Dendritic cell treated with granulocyte-macrophage colony-stimulating factor and Interleukin-4, amounts not matched to agents 40 ng/mL and 50 ng/mL, for 4 days (primary cell): ENCODE results near the gene ELL.
"Not testable (repeated sequence)": the region's sequence is repeated elsewhere in the genome, so short reads cannot be mapped to it uniquely, and the experiment has no call there.

Source experiments
- H3K27ac Mint-ChIP-seq: one replicate; pipeline ENCODE4 v1.8.0; 2022; ENCODE audit warnings: mild to moderate bottlenecking, mixed read lengths
- H3K27me3 Mint-ChIP-seq: one replicate; pipeline ENCODE4 v1.8.0; 2022; ENCODE audit warnings: mild to moderate bottlenecking, mixed read lengths
- H3K36me3 Mint-ChIP-seq: one replicate; pipeline ENCODE4 v1.8.0; 2022; ENCODE audit warnings: low read depth, mixed read lengths
- H3K4me1 Mint-ChIP-seq: one replicate; pipeline ENCODE4 v1.8.0; 2022; ENCODE audit warnings: low read depth, mixed read lengths
- H3K4me3 Mint-ChIP-seq: one replicate; pipeline ENCODE4 v1.8.0; 2022; ENCODE audit warnings: mild to moderate bottlenecking, moderate library complexity, mixed read lengths
- H3K9me3 Mint-ChIP-seq: one replicate; pipeline ENCODE4 v1.8.0; 2022; ENCODE audit warnings: mixed read lengths
- intact Hi-C: fragments of 100-400 bp; cut with micrococcal nuclease; formaldehyde crosslinking; loops from one replicate; pipeline ENCODE4 v1.15.0; 2022

Gene ELL

DNA sequence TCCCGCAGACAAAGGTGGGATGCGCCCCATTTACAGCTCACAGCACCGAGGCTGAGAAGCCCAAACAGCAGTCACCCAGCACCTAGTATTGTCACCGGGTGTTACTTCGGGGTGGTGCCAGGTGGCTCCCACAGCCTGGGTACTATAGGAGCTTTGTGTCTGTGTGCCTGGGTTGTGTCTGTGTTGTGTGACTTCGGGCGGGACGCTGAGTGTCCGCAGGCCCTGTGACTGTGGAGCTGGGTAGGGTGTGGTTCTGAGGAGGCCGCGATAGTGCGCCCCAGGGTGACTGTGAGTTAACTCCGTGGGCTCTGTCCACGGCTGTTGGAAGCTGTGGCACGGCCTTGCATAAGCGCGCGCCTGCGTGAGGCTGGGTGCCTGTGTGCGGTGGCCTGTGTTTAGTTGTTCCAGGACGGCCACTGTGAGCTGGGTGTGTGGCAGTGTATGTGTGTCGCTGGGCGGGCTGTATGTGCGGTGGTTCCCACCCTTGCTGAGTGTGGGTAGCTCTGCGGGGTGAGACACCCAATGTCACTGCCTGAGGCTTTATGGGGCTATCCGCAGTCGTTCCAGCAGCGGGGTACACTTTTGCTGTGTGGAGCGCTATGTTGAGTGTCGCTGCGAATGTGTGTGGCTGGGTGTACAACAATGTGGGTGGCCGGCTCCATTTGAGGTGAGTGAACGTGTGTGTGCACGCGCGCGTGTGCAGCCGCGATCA is 103.2 kb downstream of the ELL start:
- Mint-ChIP-seq H3K27me3 (no peaks in the 10 kb centered on the region), H3K27ac (peak overlapping the region; percentile 95), H3K36me3 (peaks cover 29% of the 10 kb centered on the region), H3K9me3 (no peaks in the 10 kb centered on the region), H3K4me1 (peaks cover 87% of the 10 kb centered on the region), H3K4me3 (peak overlapping the region; percentile 71)
- intact Hi-C loops, result loop anchor here (5.0 kb wide), 2 partner anchors 136 to 216 kb away; partner anchors contain the start of genes JUND and RAB3A

DNA sequence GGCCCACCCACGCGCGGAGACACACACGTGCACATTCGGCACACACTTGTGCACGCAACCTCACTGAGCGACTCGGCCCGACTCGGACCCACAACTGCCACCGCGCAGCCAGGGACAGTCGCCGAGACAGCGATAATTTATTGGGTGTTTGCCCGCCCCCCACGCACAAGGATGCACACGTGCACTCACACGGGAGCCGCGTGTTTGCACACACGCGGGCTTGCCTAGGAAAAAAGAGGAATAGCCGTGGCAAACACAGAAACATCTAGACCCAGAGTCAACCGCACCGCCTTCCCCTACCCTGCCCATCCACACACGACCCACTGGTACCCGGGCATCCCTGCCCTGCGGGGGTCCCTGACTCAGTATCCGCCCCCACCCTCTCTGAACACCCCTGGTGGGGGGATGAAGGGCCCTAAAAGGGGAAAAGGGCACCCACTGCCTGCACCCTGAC is 103.8 kb downstream of the ELL start:
- peak overlapping the region; percentile 95 for H3K27ac Mint-ChIP-seq
- H3K36me3 Mint-ChIP-seq, result peaks cover 23% of the 10 kb centered on the region
- intact Hi-C loops, result loop anchor here (5.0 kb wide), 2 partner anchors 136 to 216 kb away; partner anchors contain the start of genes JUND and RAB3A
- peaks cover 82% of the 10 kb centered on the region for H3K4me1 Mint-ChIP-seq
- no peaks in the 10 kb centered on the region for H3K27me3 Mint-ChIP-seq
- peak overlapping the region; percentile 71 for H3K4me3 Mint-ChIP-seq
- H3K9me3 Mint-ChIP-seq, result no peaks in the 10 kb centered on the region

DNA sequence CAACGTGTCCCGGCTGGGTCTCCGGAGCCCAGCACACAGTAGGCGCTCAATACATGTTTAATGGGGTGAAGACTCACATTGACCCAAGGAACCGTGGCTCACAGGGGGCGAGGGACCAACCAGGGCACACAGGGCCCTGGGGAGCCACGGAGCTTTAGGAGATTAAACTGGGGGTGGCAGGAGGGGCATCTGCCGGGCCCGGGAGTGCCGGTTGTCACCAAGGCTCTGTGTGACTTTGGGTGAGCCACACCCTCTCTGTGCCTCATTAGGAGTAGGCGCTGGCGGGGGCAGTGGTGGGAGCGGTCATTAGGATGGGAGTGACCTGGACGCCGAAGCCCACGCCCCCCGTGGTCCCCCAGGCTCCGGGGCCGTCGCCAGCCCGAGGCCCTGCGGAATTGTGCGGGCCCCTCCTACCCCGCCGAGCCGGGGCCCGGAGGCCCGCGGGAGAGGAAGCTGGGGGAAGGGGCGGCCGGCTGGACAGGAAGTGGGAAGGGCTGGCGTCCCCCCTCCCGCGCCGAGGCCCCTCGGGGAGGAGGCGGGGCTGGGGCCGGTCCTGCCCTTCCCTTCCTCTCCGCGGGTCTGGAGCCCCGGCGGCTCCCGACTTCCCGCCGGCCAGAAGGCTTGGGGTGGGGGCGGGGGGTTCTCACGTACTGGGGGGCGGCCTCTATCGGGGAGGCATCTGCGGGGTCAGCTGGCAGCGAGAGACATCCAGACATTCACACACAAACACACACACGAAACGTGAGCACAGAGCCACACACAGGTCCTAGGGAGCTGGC is 104.4 kb downstream of the ELL start:
- peaks cover 76% of the 10 kb centered on the region for H3K4me1 Mint-ChIP-seq

DNA sequence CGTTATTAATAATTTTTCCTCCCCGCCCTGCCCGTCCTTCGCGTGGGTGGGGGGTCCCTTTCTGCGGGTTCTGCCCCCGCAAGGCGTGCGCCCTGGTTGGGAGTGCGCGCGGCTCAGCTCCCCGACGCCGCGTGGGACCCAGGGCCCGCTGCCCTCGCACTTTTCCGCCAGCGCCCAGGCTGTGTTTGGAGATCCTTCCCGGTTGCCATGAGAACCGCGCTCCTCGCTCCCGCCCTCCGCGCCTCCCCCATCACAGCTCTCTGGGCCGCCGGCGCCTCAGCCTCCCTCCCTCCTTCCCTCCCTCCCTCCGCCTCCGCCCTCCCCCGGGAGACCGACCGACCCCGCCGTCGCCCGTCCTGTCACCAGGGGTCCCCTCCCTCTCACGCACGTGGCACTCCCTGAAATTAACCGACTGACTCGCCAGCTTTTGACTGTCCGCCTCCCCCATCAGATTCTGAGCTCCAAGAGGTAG is 105.1 kb downstream of the ELL start:
- Mint-ChIP-seq H3K9me3 (no peaks in the 10 kb centered on the region), H3K4me1 (peaks cover 70% of the 10 kb centered on the region)
- intact Hi-C loops, result loop anchor here (5.0 kb wide), 2 partner anchors 135 to 215 kb away; partner anchors contain the start of genes JUND and RAB3A

More for the DNA sequence above, 104.4 kb downstream of the ELL start:
- peak overlapping the region; percentile 95 for H3K27ac Mint-ChIP-seq
- intact Hi-C loops, result loop anchor here (5.0 kb wide), 2 partner anchors 135 to 215 kb away; partner anchors contain the start of genes JUND and RAB3A
- H3K27me3 Mint-ChIP-seq, result peaks cover 5% of the 10 kb centered on the region
- H3K9me3 Mint-ChIP-seq, result no peaks in the 10 kb centered on the region
- peaks cover 17% of the 10 kb centered on the region for H3K36me3 Mint-ChIP-seq
- H3K4me3 Mint-ChIP-seq, result peak overlapping the region; percentile 71

DNA sequence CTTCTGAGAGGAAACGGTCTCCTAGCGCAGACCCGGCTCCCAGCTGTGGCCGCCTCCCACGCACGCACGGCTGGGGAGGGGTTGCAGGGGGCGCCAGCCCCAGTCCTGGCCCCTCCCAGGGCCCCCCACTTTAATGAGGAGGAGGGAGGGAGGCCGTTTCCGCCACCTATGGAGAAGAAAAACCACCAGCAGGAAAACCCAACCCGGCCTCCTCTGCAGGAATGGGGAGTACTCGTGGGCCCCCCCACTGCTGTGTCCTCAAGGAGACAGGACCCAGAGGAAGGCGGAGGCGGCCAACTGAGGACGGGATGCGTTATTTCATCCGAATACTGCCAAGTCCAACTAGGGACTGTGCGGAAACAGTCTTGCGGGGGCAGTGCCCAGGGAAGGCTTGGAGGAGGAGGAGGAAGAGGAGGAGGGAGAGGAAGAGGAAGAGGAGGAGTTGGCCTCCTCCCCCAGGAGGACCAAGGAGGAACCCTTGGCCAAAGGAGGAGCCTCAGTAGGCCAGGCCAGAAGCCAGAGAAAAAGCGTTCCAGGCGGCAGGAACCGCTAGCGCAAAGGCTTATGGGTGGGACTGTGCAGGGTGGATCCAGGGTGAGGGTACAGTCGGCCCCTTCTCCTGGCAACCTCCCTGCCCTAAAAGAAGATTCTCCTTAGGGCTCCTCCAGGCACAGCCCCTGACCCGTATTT is 106.5 kb downstream of the ELL start:
- peak overlapping the region; percentile 69 for H3K4me3 Mint-ChIP-seq

More for the DNA sequence above, 105.1 kb downstream of the ELL start:
- Mint-ChIP-seq H3K4me3 (peak overlapping the region; percentile 65), H3K27me3 (peaks cover 10% of the 10 kb centered on the region), H3K27ac (peak overlapping the region; percentile 95), H3K36me3 (peaks cover 11% of the 10 kb centered on the region)

DNA sequence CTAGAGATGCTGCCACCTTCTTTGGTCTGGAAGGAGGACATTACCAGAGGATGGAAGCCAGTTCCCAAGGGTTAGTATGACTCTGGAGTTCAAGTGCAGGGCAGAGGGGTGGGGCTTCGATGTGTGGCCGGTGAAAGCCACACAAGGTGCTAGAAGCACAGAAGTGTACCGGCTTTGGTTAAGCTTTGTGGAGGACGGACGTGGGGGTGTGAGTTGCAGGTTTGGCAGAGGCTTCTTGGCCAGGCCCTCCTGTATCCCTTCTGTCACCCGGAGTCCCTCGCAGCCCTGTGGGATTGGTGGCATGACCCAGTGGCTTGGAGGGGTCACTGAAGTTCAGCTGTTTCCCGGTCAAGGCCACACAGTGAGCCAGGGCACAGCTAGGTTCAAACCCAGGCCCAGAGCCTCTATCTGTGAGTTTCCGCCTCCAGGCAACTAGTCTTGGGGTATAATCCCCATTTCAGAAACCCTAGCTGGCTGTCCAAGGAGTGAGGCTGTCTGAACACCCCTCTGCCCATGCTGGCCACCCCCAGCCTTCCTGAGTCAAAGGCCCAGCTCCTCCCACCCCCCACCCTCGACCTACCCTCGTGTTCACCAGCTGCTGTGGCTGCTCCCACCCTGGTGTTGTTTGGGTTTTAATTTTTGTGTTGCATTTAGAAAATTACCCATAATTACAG is 107.2 kb downstream of the ELL start:
- peaks cover 14% of the 10 kb centered on the region for H3K27me3 Mint-ChIP-seq
- peak overlapping the region; percentile 95 for H3K27ac Mint-ChIP-seq
- peaks cover 58% of the 10 kb centered on the region for H3K4me1 Mint-ChIP-seq
- H3K36me3 Mint-ChIP-seq, result peaks cover under 1% of the 10 kb centered on the region
- H3K4me3 Mint-ChIP-seq, result peak overlapping the region; percentile 69
- intact Hi-C loops, result loop anchor here (5.0 kb wide), 2 partner anchors 132 to 212 kb away; partner anchors contain the start of genes JUND and RAB3A
- no peaks in the 10 kb centered on the region for H3K9me3 Mint-ChIP-seq

More for the DNA sequence above, 106.5 kb downstream of the ELL start:
- no peaks in the 10 kb centered on the region for H3K9me3 Mint-ChIP-seq
- peaks cover 14% of the 10 kb centered on the region for H3K27me3 Mint-ChIP-seq
- intact Hi-C loops, result loop anchor here (5.0 kb wide), 2 partner anchors 133 to 213 kb away; partner anchors contain the start of genes JUND and RAB3A
- H3K4me1 Mint-ChIP-seq, result peaks cover 59% of the 10 kb centered on the region
- peak overlapping the region; percentile 95 for H3K27ac Mint-ChIP-seq
- H3K36me3 Mint-ChIP-seq, result peaks cover 7% of the 10 kb centered on the region

DNA sequence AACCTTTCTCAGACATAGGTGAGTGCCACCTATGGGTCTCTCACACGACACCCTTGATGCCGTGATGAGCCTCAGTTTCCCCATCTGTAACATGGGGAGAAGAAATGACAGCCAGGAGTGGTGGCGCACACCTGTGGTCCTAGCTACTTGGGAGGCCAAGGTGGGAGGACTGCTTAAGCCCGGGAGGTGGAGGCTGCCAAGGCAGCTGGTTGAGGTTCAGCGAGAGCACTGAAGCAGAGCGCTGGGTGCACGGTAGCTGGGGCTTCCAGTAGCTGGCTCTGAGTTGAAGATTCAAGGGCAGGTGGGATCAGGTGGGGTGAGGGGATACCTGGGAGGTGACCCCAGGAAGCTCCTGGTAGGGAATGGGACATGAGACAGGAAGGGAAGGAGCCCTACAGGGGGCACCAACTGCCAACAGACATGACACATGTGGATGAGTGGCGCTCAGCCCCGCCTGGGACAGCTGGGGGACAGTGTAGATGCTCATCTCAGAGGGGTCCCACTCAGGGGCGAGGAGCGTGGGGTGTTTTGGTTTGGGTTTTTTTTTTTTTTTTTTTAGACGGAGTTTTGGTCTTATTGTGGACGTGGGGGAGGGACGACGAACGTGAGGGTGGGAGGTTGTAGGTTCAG is 109.1 kb downstream of the ELL start:
- no peaks in the 10 kb centered on the region for H3K36me3 Mint-ChIP-seq
- peaks cover 52% of the 10 kb centered on the region for H3K4me1 Mint-ChIP-seq
- no peak overlapping the region for H3K4me3 Mint-ChIP-seq
- H3K9me3 Mint-ChIP-seq, result no peaks in the 10 kb centered on the region
- intact Hi-C loops, result no loop called here
- H3K27me3 Mint-ChIP-seq, result peaks cover 14% of the 10 kb centered on the region
- H3K27ac Mint-ChIP-seq, result no peak overlapping the region

DNA sequence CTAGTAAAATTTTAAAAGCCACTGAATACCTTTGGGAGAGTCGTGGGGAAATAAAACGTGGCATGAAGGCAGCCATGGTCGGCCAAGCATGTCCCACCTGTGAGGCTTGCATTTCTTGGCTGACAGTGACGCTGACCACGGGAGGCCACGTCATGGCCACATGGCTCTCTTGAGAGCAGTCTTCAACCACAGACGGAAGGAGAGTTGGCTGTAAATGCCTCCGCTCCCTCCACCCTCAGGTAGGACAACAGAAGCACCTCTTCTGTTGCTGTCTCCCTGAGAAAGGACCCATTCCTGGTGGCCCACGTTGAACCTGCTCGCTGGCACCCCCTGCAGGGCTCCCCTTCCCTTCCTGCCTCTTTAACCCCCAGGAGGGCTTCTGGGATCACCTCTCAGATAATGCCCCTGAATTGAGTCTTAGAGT is 113.8 kb downstream of the ELL start:
- Mint-ChIP-seq H3K4me3 (no peak overlapping the region), H3K9me3 (no peaks in the 10 kb centered on the region), H3K4me1 (peaks cover 27% of the 10 kb centered on the region), H3K36me3 (no peaks in the 10 kb centered on the region), H3K27ac (no peak overlapping the region), H3K27me3 (peaks cover 14% of the 10 kb centered on the region)
- intact Hi-C loops, result loop anchor here (2.0 kb wide), 2 partner anchors 19 to 59 kb away; no protein-coding TSS in a partner anchor

DNA sequence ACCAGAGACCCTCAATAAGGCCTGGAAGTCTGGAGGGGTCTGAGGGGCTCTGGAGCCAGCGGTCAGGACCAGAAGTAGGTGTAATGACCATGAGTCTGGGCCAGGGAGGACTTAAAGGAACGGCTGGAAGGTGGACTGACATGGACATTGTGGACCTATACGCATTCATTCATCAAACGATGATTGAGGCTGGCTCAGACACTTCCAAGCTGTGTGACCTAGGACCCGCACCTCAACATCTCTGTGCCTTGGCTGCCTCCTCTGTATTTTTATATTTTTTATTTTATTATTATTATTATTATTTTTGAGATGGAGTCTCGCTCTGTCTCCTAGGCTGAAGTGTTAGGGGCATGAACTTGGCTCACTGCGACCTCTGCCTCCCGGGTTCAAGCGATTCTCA is 115.1 kb downstream of the ELL start:
- intact Hi-C loops, result no loop called here
- peaks cover 3% of the 10 kb centered on the region for H3K27me3 Mint-ChIP-seq
- no peaks in the 10 kb centered on the region for H3K9me3 Mint-ChIP-seq
- no peak overlapping the region for H3K4me3 Mint-ChIP-seq
- H3K27ac Mint-ChIP-seq, result no peak overlapping the region
- H3K36me3 Mint-ChIP-seq, result no peaks in the 10 kb centered on the region
- H3K4me1 Mint-ChIP-seq, result peaks cover 40% of the 10 kb centered on the region

DNA sequence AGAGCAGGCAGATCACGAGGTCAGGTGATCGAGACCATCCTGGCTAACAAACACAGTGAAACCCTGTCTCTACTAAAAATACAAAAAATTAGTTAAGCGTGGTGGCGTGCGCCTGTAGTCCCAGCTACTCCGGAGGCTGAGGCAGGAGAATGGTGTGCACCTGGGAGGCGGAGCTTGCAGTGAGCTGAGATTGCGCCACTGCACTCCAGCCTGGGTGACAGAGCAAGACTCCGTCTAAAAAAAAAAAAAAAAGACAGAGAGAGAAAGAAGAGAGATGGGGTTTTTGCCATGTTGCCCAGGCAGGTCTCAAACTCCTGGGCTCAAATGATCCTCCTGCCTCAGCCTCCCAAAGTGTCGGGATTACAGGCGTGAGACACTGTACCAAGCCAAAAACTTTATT is 116.1 kb downstream of the ELL start:
- H3K4me3 Mint-ChIP-seq, H3K9me3 Mint-ChIP-seq, H3K27ac Mint-ChIP-seq, H3K36me3 Mint-ChIP-seq, H3K27me3 Mint-ChIP-seq, intact Hi-C loops: not testable (repeated sequence)
- peaks cover 50% of the 10 kb centered on the region for H3K4me1 Mint-ChIP-seq

DNA sequence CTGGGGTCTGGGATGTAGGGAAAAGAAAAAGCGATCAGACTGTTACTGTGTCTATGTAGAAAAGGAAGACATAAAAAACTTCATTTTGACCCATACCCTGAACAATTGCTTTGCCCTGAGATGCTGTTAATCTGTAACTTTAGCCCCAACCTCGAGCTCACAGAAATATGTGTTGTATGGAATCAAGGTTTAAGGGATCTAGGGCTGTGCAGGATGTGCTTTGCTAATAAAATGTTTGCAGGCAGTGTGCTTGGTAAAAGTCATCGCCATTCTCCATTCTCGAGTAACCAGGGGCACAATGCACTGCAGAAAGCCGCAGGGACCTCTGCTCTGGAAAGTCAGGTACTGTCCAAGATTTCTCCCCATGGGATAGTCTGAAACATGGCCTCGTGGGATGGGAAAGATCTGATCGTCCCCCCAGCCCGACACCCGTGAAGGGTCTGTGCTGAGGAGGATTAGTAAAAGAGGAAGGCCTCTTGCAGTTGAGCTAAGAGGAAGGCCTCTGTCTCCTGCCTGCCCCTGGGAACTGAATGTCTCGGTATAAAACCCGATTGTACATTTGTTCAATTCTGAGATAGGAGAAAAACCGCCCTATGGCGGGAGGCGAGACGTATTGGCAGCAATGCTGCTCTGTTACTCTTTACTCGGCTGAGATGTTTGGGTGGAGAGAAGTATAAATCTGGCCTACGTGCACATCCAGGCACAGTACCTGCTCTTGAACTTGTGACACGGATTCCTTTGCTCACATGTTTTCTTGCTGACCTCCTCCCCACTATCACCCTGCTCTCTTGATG is 119.2 kb downstream of the ELL start:
- H3K4me3 Mint-ChIP-seq, result peak overlapping the region; percentile 50
- H3K27me3 Mint-ChIP-seq, intact Hi-C loops, H3K9me3 Mint-ChIP-seq, H3K36me3 Mint-ChIP-seq: not testable (repeated sequence)
- H3K27ac Mint-ChIP-seq, result peak overlapping the region; percentile 90
- peaks cover 51% of the 10 kb centered on the region for H3K4me1 Mint-ChIP-seq

DNA sequence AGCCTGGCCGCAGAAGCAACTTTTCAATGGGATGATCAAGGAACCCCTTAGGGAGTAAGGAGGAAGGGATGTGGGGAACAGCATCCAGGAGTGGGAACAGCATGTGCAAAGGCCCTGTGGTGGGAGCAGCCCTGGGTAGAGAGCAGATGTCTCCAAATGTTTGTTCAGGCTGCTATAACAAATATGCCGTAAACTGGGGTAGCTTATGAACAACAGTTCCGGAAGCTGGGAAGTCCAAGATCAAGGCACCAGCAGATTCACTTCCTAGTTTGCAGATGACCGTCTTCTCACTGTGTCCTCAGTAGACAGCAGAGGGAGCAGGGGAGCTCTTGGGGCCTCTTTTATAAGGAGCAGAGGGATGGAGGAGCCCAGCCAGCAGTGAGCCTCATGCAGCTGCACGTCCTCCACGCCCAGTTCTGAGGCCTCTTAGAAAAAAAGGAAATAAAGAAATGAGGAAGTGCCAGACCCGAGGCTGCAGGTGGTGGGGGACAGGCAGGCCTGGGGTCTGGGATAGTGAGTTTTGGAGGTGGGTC is 120.2 kb downstream of the ELL start:
- intact Hi-C loops, result loop anchor here (1.0 kb wide), 1 partner anchor 9 kb away; no protein-coding TSS in a partner anchor
- Mint-ChIP-seq H3K36me3 (peaks cover 14% of the 10 kb centered on the region), H3K4me1 (peaks cover 60% of the 10 kb centered on the region), H3K27me3 (no peaks in the 10 kb centered on the region), H3K4me3 (peak overlapping the region; percentile 62), H3K27ac (peak overlapping the region; percentile 90), H3K9me3 (no peaks in the 10 kb centered on the region)
